ENCODE measurements around the gene FRMD5.

The FRMD5 gene

DNA sequence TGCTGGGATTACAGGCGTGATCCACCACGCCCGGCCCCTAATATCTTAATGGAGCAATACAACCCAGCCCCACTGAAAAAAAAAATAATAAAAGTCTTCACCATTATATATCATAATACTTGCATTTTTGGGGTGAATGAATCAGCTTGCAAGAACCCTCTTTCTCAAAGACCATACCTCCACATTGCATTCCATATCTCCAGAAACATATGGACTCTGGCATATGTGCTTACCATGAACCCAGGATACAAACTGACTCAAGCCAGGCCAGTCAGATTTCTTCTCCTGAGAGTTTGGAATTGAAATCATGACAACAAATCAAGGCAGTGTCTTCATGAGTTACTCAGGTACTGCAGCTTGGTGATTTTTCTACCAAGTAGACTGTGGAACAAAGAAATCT, 101.2 kb downstream of the FRMD5 start:
- DNase-seq (ENCODE audit: low read depth): no peak

DNA sequence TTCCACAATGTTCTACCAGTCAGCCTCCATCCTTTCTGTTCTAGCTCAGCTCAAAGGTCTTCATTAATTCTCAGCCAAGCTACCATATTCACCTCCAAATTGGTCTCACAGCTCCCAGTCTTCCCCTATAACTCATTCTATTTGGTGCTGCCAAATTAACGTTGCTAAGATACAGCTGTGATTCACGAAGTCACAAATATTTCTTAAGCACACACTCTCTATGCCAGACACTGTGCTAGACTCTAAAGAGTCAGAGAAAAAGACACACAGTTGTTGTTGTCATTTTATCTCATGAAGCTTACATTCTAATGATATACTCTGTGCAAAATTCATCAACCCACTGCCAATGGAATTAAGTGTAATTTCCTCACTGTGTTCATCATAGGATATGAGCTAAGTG, 102.8 kb downstream of the FRMD5 start:
- no peak for DNase-seq (ENCODE audit: low read depth)

DNA sequence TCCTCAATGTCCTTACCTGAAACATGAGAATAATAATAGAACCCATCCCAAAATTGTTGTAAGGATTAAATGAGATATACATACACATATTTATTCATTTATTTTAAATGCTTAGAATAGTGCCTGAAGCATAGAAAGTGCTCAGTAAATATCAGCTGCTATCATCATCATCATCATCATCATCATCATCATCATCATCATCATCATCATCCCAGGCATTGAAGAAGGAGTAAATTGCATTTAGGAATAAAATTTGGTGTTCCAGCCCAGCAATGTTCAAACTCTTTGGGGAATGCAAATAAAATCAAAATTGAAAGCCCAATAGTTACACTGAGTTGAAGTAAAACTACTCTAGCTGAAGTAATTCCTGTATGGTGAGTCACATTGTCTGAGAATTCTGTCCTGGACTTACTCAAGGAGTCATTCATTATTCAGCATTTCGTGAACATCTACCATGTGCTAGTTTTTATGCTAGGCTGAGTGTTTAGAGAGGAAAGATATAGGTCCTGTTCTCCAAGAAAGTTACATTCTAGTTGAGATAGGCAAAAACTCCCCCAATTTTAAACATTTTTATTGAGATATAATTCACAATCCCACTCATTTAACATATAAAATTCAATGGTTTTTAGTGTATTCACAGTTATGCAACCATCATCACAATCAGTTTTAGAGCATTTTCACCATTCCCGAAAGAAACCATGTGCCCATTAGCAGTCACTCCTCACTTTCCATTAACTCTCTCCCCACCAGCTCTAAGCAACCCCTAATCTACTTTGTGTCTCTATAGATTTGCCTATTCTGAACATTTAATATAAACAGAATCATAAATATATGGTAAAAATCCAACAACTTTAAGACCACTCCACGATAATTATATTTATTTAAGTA, 107.2 kb downstream of the FRMD5 start:
- DNase-seq (ENCODE audit: low read depth): no peak

DNA sequence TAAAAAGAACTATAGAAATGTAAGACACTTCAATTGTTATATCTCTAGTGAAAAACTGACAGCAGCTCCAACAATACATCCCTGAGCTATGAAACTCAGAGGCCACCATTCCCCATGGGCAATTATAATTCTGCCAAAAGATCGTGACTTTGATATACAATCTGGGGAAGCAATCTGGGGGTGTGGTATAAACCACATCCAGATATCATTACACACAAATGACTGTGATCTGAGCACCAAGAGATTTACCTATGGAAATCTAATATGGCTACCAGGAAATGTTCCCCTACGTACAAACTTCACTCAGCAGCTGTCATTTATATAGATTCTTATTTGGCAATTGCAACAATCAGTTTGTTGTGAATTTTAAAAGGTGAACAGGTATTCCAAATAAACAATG, 110.3 kb downstream of the FRMD5 start:
- DNase-seq (ENCODE audit: low read depth): no peak

DNA sequence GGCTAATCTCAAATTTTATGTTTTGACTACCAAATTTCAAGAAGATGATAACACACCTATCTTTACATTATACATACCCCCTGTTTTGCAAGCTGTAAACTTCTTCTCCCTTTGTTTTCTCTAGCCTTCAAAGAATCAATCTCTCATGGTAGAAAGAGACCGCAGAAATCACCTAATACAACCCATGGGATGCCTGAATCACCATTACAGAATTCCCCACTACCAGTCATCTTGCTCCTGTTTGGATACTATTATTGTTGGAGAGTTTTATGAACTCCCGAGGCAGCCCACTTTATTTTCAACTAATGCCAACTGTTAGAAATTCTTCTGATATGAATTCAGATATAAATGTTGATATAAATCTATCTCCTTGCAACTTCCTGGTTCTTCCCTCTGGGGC, 110.9 kb downstream of the FRMD5 start:
- DNase-seq (ENCODE audit: low read depth): no peak

DNA sequence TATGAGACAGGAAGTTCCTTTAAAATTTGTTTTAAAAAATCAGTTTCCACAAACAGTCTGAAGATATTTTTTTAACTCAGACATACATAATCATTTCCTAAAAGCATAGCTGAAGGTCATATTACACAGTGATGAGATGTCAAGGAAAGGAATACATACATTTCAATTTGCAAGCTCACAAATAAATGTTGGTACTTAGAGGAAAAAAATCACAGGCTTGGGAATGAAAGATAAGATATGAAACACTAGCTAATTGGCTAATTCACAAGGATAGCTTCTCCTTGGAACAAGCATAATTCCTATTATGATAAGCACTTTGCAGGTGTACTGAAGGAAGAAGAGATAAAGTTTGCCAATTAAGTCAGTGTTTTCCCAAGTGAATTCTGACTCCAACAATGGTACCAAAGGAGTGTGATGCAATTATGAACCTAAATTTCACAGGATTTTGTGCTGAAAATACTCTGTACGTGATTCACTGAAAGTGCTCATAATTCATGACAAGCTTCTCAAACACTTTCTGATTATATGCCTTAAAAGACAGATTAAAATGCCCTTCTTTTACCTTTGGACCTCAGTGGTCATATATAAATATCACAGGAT, 112.4 kb downstream of the FRMD5 start:
- no peak for DNase-seq (ENCODE audit: low read depth)

DNA sequence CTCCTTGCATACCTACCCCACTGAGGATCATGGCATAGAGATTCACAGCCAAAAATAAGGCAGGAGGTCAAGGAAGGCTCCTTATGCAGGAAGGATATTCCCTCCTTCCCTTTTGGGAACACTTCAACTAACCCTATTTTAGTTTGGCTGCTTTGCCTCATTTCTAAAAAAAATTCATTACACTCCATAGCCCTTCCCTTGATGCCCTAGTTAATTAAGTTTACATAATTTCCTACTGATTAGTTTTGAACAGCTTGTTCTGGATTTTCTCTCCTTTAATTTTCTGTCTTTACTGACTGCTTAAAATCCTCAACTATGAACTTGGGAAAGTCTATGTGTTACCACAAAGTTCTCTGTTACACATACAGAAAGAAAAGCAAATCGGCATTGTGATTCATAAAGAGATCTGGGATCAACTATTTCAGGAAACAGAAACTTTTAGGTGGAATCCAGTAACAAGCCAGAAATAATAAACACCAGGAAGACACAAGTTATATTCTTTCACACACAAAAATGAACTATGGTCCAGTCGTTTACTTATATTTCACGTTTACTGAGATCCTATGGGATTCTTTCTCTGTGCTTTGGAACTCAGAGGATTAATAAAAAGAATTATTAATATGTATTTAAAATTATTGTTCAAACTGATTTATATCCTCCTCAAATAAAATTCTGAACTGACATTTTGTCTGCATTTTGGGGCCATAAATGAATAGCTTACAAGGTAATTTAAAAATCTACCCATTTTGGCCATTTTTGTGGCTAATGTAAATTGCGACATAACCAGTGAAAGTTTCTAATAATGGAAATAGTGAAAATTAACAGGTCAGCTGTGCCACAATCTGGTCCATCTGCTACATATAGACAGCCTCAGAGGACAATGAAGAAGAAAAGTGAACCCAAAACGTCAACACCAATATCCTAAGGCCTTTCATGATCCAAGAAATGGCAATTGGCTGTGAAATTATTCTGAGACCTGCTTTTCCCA, 113.8 kb downstream of the FRMD5 start:
- no peak for DNase-seq (ENCODE audit: low read depth)

DNA sequence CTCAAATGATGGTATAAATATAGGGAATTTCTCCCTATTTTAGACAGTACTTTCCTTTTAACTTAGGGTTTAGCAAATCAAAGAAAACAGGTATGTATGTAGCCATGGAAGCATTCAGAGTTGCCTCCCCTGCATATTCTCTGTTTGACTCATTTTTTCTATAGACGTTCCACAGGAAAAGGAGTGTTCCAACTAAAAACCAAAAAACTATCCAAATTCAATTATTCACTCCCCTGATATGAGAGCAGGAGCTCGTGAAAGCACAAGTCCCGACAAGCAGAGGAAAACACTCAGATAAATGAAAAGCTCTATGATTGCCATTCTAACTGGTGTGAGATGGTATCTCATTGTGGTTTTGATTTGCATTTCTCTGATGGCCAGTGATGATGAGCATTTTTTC, 119.5 kb downstream of the FRMD5 start:
- no peak for DNase-seq (ENCODE audit: low read depth)

DNA sequence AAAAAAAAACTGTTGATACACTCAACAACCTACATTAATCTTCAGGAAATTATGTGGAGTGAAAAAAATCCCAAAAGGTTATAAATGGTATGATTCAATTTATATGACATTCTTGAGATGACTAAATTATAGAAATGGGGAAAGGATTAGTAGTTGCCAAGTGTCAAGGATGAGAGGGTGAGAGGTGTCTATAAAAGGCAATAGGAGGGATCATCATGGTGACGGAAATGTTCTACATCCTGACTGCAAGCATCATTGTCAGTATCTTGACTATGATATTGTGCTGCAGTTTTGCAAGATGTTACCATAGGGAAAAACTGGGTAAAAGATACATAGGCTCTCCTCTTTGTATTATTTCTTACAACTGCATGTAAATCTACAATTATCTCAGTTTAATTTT, 125.6 kb downstream of the FRMD5 start:
- no peak for DNase-seq (ENCODE audit: low read depth)

DNA sequence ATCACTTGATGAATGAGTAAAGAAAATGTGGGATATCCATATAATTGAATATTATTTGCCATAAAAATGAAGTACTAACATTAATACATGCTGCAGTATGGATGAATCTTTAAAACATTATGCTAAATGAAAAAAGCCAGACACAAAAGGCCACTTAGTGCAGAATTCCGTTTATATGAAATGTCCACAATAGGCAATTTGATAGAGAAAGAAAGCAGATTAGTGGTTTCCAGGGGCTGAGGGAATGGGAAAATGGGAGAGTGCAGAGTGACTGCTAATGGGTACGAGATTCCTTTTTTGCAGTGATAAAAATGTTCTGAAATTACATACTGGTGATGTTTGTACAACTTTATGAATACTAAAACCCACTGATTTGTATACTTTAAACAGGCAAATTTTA, 126.7 kb downstream of the FRMD5 start:
- no peak for DNase-seq (ENCODE audit: low read depth)

DNA sequence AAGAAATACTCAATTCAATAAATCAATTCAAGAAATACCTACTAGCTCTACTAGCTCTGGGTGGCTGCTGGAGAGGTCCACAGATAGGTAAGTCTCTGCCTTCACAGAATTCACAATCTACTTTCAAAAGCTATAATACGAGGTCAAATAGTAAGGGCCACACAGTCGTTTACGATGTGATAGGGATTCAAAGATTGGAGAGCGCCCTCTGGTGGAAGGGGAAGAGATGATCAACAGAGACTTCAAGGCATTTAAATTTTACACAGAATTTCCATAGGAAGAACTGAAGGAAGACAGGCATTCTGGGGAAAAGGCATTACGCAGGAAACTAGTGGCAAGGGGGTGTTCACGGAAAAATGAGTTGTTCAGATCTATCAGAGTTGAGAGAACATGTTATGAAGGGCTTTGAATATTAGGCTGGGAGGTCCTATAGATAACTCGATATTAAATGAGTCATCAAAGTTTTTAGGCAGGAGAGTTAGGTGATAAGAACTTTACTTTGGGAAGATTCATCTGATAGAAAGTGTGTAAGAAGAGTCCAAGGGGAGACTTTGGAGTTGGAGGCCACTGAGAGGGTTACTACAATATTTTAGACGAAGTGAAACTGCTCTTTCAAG, 128.8 kb downstream of the FRMD5 start:
- DNase-seq (ENCODE audit: low read depth): peak; percentile 40

DNA sequence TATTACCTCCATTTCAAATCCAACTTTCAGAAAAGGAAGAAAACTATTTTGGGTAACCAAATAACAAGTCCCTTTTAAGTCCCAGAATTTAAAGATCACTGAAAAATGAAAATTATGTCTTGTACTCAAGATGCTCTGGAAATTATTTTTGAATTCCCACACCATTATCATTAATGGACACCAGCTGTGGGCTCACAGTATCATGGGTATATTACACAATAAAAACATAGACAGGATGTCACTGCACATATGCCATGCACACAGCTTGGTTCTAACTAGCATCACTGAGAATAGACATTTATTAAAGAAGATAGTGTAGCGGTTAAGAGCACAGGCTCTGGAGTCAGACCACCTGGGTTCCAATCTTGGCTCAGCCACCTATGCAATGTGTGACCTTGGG, 130.4 kb downstream of the FRMD5 start:
- DNase-seq (ENCODE audit: low read depth): no peak

DNA sequence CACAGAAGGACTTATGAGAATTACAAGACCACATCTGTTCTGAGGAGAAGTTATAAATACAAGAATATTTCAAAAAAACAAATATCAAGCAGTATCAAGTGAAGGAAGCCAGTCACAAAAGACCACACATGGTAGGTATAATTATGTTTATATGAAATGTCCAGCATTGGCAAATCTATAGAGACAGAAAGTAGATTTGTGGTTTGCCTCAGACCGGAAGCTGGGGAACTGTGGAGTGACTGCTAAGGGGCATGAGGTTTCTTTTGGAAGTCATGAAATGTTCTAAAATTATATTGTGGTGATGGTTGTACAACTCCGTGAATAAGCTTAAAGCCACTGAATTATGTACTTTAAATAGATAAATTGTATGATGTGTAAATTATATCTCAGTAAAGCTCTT, 136.9 kb downstream of the FRMD5 start:
- no peak for DNase-seq (ENCODE audit: low read depth)

DNA sequence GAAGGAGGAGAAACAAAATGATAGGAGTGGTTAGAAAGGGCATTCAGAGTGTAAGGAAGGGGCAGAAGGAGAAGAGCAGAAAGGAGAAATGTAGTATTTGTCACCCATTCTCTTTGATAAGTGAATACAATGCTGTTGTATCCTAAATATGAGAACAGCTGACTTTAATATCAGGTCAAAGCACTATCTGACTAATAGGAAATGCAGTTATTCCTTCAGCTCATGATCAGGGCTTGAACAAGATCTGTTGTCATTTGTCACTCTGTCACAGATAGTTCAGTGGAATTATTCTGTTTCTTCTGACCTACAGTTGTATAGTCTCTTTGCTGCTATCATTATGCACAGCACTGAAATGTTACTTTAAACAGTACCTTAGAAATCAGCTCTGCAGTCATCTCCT, 149.4 kb downstream of the FRMD5 start:
- no peak for DNase-seq (ENCODE audit: low read depth)

DNA sequence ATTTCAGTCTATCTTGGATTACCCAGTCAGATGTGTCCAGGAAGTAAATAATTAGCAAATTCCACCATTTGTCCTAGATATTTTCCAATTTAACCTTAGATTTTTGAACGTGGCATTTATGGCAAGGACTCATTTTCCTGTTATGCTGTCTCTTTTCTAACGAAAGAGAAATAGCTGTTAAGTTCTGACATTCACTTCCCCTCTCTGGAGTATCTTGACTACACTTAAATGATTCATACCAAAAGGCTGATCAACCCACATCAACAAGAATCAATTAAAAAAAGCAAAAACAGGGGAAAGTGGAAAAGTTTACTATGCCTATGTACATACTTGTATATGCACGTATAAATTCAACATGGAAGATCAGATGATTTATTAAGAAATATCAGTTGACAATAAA, 149.9 kb downstream of the FRMD5 start:
- DNase-seq (ENCODE audit: low read depth): no peak

DNA sequence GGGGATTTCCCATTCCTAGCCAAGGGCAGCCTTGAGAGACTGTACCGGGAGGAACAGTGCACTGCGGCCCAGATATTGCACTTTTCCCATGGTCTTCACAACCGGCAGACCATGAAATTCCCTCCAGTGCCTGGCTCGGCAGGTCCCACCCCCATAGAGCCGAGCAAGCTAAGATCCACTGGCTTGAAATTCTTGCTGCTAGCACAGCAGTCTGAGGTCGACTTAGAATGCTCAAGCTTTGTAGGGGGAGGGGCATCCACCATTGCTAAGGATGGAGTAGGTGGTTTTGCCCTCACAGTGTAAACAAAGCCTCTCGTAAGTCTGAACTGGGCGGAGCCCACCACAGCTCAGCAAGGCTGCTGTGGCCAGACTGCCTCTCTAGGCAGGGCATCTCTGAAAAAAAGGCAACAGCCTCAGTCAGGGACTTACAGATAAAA, 156.3 kb downstream of the FRMD5 start:
- DNase-seq (ENCODE audit: low read depth): no peak

DNA sequence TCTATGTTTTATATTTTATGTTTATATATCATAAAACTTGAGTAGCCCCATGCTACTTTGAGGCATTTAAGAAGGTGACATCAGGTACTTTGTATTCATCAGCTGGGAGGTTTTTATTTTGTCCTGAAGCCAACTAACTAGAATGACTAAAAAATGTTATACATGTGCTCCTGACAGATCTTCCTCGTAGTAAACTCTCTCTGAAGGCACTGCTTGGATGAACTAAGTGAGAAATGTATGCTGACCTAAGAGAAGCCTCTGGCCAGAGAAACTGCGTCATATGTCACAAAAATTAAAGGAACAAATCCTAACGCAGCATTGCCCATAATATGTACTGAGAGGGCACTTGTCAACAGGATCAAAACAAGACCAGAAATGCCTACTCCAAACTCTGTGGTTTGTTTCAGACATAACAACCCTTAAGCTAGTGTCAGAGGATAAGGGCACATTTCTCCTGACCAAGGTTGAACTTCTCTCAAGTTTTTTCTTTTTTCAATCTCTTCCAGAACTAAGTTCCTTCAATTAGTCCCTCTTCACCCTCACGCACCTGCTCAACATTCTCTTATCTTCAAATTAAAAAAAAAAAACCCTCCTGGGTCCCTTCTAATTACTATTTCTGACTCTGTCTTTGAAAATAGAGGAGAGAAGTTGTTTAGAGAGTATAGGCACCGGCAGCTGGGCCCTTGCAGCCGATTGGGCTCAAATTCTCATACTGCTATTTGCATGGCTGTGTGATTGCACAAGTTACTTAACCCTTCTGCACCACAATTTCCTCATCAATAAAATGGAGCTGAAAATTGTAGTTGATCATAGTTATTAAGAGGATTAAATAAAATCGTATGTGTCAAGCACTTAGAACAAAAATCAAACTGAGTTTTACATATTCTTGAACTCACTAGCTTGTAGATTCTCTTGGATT, 159.0 kb downstream of the FRMD5 start:
- DNase-seq (ENCODE audit: low read depth): no peak

DNA sequence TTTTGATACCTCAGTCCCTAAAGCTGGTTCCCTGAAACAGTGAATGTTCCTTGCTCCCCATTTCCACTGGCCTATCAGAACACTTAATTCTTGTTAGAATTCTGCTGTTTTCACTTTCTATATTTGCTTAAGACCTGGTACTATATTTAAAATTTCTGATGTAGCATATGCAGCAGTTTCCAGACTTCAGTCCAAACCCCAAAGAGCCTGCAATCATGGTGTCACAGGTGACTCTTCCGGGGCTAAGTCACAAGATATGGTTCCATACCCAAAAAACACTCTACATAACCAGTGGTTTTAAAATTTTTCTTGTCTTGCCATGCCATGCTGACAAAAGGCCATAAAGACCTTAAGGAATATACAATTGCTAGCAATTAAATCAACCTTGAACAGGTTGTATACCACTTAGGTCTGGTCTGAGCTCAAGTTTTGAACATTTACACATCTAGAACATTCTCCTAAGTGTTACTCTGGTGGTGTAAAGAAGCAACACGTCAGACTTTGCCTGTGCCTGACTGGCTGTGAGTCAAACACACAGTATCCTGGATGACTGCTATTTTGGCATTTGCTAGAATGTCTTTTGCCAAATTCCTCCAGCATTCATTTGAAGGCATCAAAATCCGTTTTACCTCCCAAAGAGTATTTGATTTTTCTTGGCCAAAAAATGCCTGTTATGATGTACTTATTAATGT, 160.0 kb downstream of the FRMD5 start:
- no peak for DNase-seq (ENCODE audit: low read depth)

DNA sequence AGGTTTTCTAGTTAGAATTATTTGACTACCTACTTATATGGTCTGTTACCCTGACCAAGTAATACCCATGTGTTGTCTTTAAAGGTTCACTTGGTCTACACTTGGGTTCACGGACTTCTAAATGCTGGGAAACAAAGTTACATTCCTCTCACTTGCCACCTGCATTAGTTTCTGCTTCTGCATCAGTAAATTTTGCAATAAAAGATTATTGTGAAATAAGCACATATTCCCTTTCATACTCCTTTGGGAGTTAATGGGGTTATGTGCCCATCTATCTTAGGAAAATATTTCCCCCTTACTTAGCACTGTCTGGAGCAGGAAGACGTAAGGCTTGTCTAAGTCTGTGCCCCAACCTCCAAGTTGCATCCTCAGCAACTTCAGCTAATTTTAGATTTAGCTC, 160.7 kb downstream of the FRMD5 start:
- no peak for DNase-seq (ENCODE audit: low read depth)

DNA sequence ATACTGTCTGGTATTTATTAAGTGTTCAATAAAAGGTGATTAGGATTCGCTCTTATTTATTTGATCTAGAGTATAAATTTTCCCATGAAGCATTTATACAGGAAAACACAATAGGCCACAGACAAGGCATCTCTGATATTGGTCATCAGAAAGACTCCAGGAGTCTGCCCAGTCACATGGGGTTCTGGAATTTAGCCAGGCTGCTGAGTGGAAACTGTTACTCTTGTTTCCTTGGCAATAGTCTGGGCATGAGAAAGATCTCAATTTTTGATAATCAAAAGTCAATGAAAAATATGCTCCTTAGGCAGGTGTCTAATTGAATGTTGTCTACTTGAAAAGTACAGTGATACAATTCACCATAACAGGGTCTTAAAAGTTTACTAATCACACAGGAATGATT, 161.2 kb downstream of the FRMD5 start:
- no peak for DNase-seq (ENCODE audit: low read depth)
